GM12878 (cell line): ENCODE measurements around the gene OTOG. TPM values are rescaled to one million over a fixed set of nuclear protein-coding genes. Genes with fewer than 3 reads are reported as not detected.

Experiments
- ATAC-seq: fragments of 200-7000 bp; cut with Tn5 transposase; 3 replicates; pipeline ENCODE4 v1.9.1; 2020; ENCODE audit warnings: mild to moderate bottlenecking, moderate library complexity
- BruUV-seq: library from RNA; stranded (reverse); fragments of 400-500 nt; replicated peaks from 2 replicates; lab custom pipeline; 2021; lab: Mats Ljungman, UMichigan
- CTCF ChIA-PET: fragments of 300-600 bp; sonication (Branson Sonifier 250); formaldehyde crosslinking; extraction: SDS; loops from one replicate; lab custom pipeline; 2021; ENCODE audit warnings: inconsistent platforms; lab: Yijun Ruan, JAX
- POLR2A ChIA-PET: fragments of 350-600 bp; formaldehyde crosslinking; extraction: SDS; loops from one replicate; lab custom pipeline; 2021; ENCODE audit warnings: inconsistent platforms; lab: Charles Lee
- RAD21 ChIA-PET: fragments of 300-600 bp; sonication (Branson Sonifier 250); formaldehyde crosslinking; loops from one replicate; lab custom pipeline; 2023; ENCODE audit warnings: antibody characterized with exemption; ENCODE audit not compliant: unreplicated experiment; lab: Charles Lee
- SMC1A ChIA-PET: fragments of 300-600 bp; sonication (Branson Sonifier 250); formaldehyde crosslinking; loops from one replicate; lab custom pipeline; 2023; ENCODE audit not compliant: unreplicated experiment, uncharacterized antibody; lab: Charles Lee
- DNase-seq: peaks from one replicate; pipeline ENCODE4 v3.0.0-alpha.2; 2011; ENCODE audit warnings: low read depth, low spot score
- FAIRE-seq: peaks from 3 replicates; lab custom pipeline; 2011; peaks lifted over from hg19 to GRCh38; lab: Jason Lieb, UNC
- H2AFZ ChIP-seq: 2 replicates; pipeline ENCODE4 v1.6.0; 2011; ENCODE audit warnings: low read depth, low read length, control low read depth; ENCODE audit not compliant: control insufficient read depth
- H3K27ac ChIP-seq: 2 replicates; pipeline ENCODE4 v1.5.1; 2011; ENCODE audit warnings: control low read depth; ENCODE audit not compliant: control insufficient read depth, insufficient read depth
- H3K27me3 ChIP-seq, 2 experiments: replicated peaks in 1 of 2; 2 replicates each; pipeline versions ENCODE4 v1.6.0 to v1.6.1; 2011; ENCODE audit warnings: low read length in 1 of 2; ENCODE audit not compliant: control insufficient read depth in 2 of 2, insufficient read depth in 2 of 2
- H3K36me3 ChIP-seq, 2 experiments: 2 replicates each; pipeline ENCODE4 v1.5.1; 2011; ENCODE audit warnings: low read length in 1 of 2; ENCODE audit not compliant: control insufficient read depth in 2 of 2, insufficient read depth in 2 of 2
- H3K4me1 ChIP-seq: 2 replicates; pipeline ENCODE4 v1.6.1; 2011; ENCODE audit warnings: mild to moderate bottlenecking, low read length, moderate library complexity, mixed read lengths; ENCODE audit not compliant: control insufficient read depth, insufficient read depth
- H3K4me2 ChIP-seq: 2 replicates; pipeline ENCODE4 v1.6.0; 2011; ENCODE audit warnings: control low read depth; ENCODE audit not compliant: control insufficient read depth, insufficient read depth
- H3K4me3 ChIP-seq: fragments of 200-600 bp; sonication (generic); 2 replicates; pipeline ENCODE4 v1.5.1; 2016
- H3K79me2 ChIP-seq: 2 replicates; pipeline ENCODE4 v1.6.0; 2011; ENCODE audit warnings: low read length; ENCODE audit not compliant: control insufficient read depth, insufficient read depth
- H3K9ac ChIP-seq: 2 replicates; pipeline ENCODE4 v1.8.0; 2011; ENCODE audit warnings: low read length, control low read depth, mixed read lengths; ENCODE audit not compliant: control insufficient read depth, insufficient read depth
- H3K9me3 ChIP-seq: replicated peaks from 3 replicates; pipeline ENCODE4 v1.5.1; 2011; ENCODE audit warnings: mild to moderate bottlenecking, low read length; ENCODE audit not compliant: control insufficient read depth, insufficient read depth
- H4K20me1 ChIP-seq: 2 replicates; pipeline ENCODE4 v1.6.0; 2011; ENCODE audit not compliant: control insufficient read depth, insufficient read depth
- ATF7 ChIP-seq: fragments of 450-650 bp; IDR thresholded peaks from 2 replicates; pipeline ENCODE4 v1.6.1; 2016; ENCODE audit warnings: low read depth, mild to moderate bottlenecking
- GATAD2B ChIP-seq: fragments of 450-650 bp; conservative IDR thresholded peaks from 2 replicates; pipeline ENCODE4 v1.6.1; 2017; ENCODE audit warnings: low read depth, mild to moderate bottlenecking, moderate library complexity
- TCF3 ChIP-seq: IDR thresholded peaks from 2 replicates; pipeline ENCODE4 v1.6.1; 2012; ENCODE audit warnings: low read depth, mild to moderate bottlenecking, low read length, borderline replicate concordance; ENCODE audit not compliant: insufficient read depth
- WGBS: methylation state at CpG from one replicate; pipeline ENCODE4 v1.1.6; 2016; ENCODE audit warnings: low lambda C conversion rate; ENCODE audit not compliant: insufficient replicate concordance, insufficient coverage; ENCODE audit errors: missing lambda C conversion rate; 5-methylcytosine and 5-hydroxymethylcytosine counted together
- in situ Hi-C: fragments of 300-500 bp; cut with MboI; formaldehyde crosslinking; loops from 9 replicates; pipeline ENCODE4 v1.14.3; 2018; ENCODE audit warnings: mixed read lengths
- intact Hi-C: fragments of 100-400 bp; cut with micrococcal nuclease; formaldehyde crosslinking; loops from one replicate; pipeline ENCODE4 v1.14.2; 2022; ENCODE audit not compliant: unreplicated experiment
- polyA plus RNA-seq, 11 experiments: library from polyadenylated mRNA; depleted of rRNA in 4 of 11; unstranded in 6 of 11; stranded (reverse) in 5 of 11; fragments of >200 nt; fragmentation: Nextera tagmentation in 4 of 11; fragmentation: Illumina TruSeq in 1 of 11; extraction: Ambion mirVana in 4 of 11; extraction: Trizol in 1 of 11; gene quantifications; 1 replicate in 1 of 11; 2 replicates in 10 of 11; pipeline versions ENCODE4 v1.2.1 to v1.2.3, GENCODE V29; 2011 to 2016; ENCODE audit warnings: inconsistent platforms in 2 of 11, missing spikeins in 2 of 11, low read depth in 1 of 11
- total RNA-seq, 4 experiments: library from RNA; depleted of rRNA in 3 of 4; stranded (reverse); fragments of >200 nt in 3 of 4; fragmentation: Illumina TruSeq in 1 of 4; extraction: Trizol in 1 of 4; gene quantifications; 2 replicates each; pipeline versions ENCODE4 v1.2.1 to v1.2.3, GENCODE V29; 2013 to 2021

Gene OTOG
- total and polyA plus RNA-seq, 10 of the 15 experiments (the other 5 are each of a cell fraction or from before 2014, with no cell fraction given): not detected

GRCh38 chr11:17593466-17594245 is 46.6 kb downstream of the OTOG start:
- no TSS peak for BruUV-seq
- H3K4me3 ChIP-seq: no peak overlapping the region
- ChIA-PET POLR2A (no interaction called here), RAD21 (no interaction called here), SMC1A (no interaction called here), CTCF (interaction anchor here (0.7 kb wide), 1 partner anchor 85 kb away, joined by 3 read pairs; no protein-coding TSS in a partner anchor)
- WGBS: 7% methylated on average over 9 of the region's 9 CpGs
- no peak overlapping the region for H2AFZ ChIP-seq
- H3K27me3 ChIP-seq: no peaks in the 10 kb centered on the region; a peak in 2 of 4 replicates
- TF ChIP-seq TCF3 (no peak), ATF7 (no peak)
- no peak overlapping the region for H3K4me2 ChIP-seq
- H3K27ac ChIP-seq: no peak overlapping the region
- no peaks in the 10 kb centered on the region for H3K79me2 ChIP-seq
- FAIRE-seq (no peak), DNase-seq (no peak), ATAC-seq (no peak)
- peaks cover 2% of the 10 kb centered on the region; the same call in 1 of the 2 replicates for H4K20me1 ChIP-seq
- intact Hi-C loops (no loop called here), in situ Hi-C loops (no loop called here)
- no peaks in the 10 kb centered on the region for H3K4me1 ChIP-seq
- no peaks in the 10 kb centered on the region for H3K36me3 ChIP-seq
- H3K9me3 ChIP-seq: no peaks in the 10 kb centered on the region; the same call in 2 of the 3 replicates
- H3K9ac ChIP-seq: no peak overlapping the region

- Histone ChIP-seq H2AFZ (no peak overlapping the region), H3K79me2 (no peaks in the 10 kb centered on the region), H3K36me3 (no peaks in the 10 kb centered on the region), H4K20me1 (peaks cover 2% of the 10 kb centered on the region; the same call in 1 of the 2 replicates), H3K9ac (no peak overlapping the region), H3K9me3 (no peaks in the 10 kb centered on the region; the same call in 2 of the 3 replicates), H3K4me2 (no peak overlapping the region)
- ChIA-PET RAD21 (no interaction called here), CTCF (interaction anchor here (1.9 to 2.8 kb wide), 2 partner anchors 365 to 384 kb away, joined by 4 to 13 read pairs; no protein-coding TSS in a partner anchor), POLR2A (no interaction called here), SMC1A (no interaction called here)
- FAIRE-seq (no peak), DNase-seq (no peak)
- no TSS peak for BruUV-seq
- 15% methylated on average over 5 of the region's 5 CpGs for WGBS
- in situ Hi-C loops (loop anchor here (5.0 kb wide), 1 partner anchor 383 kb away; no protein-coding TSS in a partner anchor), intact Hi-C loops (no loop called here)
- no peak for TF ChIP-seq GATAD2B
- TF ChIP-seq, all 136 proteins: peak for 0
- no peaks in the 10 kb centered on the region; a peak in 2 of 4 replicates for H3K27me3 ChIP-seq
- H3K4me1 ChIP-seq: no peaks in the 10 kb centered on the region
- no peak overlapping the region for H3K4me3 ChIP-seq
- H3K27ac ChIP-seq: no peak overlapping the region
- no peak for ATAC-seq
Observed at GRCh38 chr11:17594686-17595192, 47.7 kb downstream of the OTOG start.
